Measurements from ENCODE around the gene TNFSF13. TPM values are rescaled to one million over a fixed set of nuclear protein-coding genes. Genes with fewer than 3 reads are reported as not detected.
A peak's percentile ranks its signal among the peaks of the same experiment; 100 is the strongest.

The TNFSF13 gene
- total RNA-seq, 3 donors from 2014 or later (not counting 1 experiment from before 2014, with no cell fraction given): 2.7 to 11.1 (median 2.7) TPM

GRCh38 chr17:7556627-7557026 is 1.9 kb upstream of the TNFSF13 start:
- H3K4me1 Mint-ChIP-seq: peaks cover 44 to 62% of the 10 kb centered on the region in 2 donors
- H3K36me3 Mint-ChIP-seq: no peaks in the 10 kb centered on the region
- peaks cover 2% of the 10 kb centered on the region for H3K36me3 ChIP-seq (ENCODE audit: control insufficient read depth, insufficient read depth, low read length)
- H3K4me3 ChIP-seq (ENCODE audit: low read length): no peak overlapping the region
- no peak for TF ChIP-seq CTCF (IDR thresholded peaks at IDR 0.05)
- no peaks in the 10 kb centered on the region for H3K27me3 ChIP-seq (ENCODE audit: control insufficient read depth, insufficient read depth, low read length)
- ATAC-seq (no peak), DNase-seq (no peak)
- no peaks in the 10 kb centered on the region for H3K9me3 ChIP-seq (ENCODE audit: control insufficient read depth, insufficient read depth, low read length)
- no peaks in the 10 kb centered on the region for H3K27me3 Mint-ChIP-seq (ENCODE audit: low read depth in 2 of 2)
- no peak overlapping the region for H3K27ac ChIP-seq (ENCODE audit: low read length)
- H3K4me3 Mint-ChIP-seq: no peak overlapping the region
- H3K4me1 ChIP-seq (ENCODE audit: control insufficient read depth, insufficient read depth, low read length): peaks cover 64% of the 10 kb centered on the region
- 95% methylated on average over 12 of the region's 12 CpGs for WGBS (ENCODE audit: insufficient coverage)
- intact Hi-C loops (cut with micrococcal nuclease): no loop called here
- no peak overlapping the region for H3K27ac Mint-ChIP-seq
- no peaks in the 10 kb centered on the region for H3K9me3 Mint-ChIP-seq

DNA sequence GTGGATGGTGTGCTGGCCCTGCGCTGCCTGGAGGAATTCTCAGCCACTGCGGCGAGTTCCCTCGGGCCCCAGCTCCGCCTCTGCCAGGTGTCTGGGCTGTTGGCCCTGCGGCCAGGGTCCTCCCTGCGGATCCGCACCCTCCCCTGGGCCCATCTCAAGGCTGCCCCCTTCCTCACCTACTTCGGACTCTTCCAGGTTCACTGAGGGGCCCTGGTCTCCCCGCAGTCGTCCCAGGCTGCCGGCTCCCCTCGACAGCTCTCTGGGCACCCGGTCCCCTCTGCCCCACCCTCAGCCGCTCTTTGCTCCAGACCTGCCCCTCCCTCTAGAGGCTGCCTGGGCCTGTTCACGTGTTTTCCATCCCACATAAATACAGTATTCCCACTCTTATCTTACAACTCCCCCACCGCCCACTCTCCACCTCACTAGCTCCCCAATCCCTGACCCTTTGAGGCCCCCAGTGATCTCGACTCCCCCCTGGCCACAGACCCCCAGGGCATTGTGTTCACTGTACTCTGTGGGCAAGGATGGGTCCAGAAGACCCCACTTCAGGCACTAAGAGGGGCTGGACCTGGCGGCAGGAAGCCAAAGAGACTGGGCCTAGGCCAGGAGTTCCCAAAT is 1.3 kb upstream of the TNFSF13 start:
- H3K4me1 ChIP-seq (ENCODE audit: control insufficient read depth, insufficient read depth, low read length): peaks cover 64% of the 10 kb centered on the region
- Mint-ChIP-seq H3K9me3 (no peaks in the 10 kb centered on the region), H3K36me3 (no peaks in the 10 kb centered on the region), H3K27ac (peak overlapping the region in 1 of 2 donors; percentile 33), H3K4me1 (peaks cover 39 to 58% of the 10 kb centered on the region in 2 donors), H3K27me3 (ENCODE audit: low read depth in 2 of 2) (no peaks in the 10 kb centered on the region), H3K4me3 (no peak overlapping the region)
- no peak for TF ChIP-seq CTCF (IDR thresholded peaks at IDR 0.05)
- DNase-seq: no peak
- H3K9me3 ChIP-seq (ENCODE audit: control insufficient read depth, insufficient read depth, low read length): no peaks in the 10 kb centered on the region
- no peak for ATAC-seq
- WGBS (ENCODE audit: insufficient coverage): 87% methylated on average over 19 of the region's 19 CpGs
- intact Hi-C loops (cut with micrococcal nuclease): no loop called here
- H3K27ac ChIP-seq (ENCODE audit: low read length): no peak overlapping the region
- no peaks in the 10 kb centered on the region for H3K27me3 ChIP-seq (ENCODE audit: control insufficient read depth, insufficient read depth, low read length)
- H3K36me3 ChIP-seq (ENCODE audit: control insufficient read depth, insufficient read depth, low read length): peaks cover 2% of the 10 kb centered on the region
- no peak overlapping the region for H3K4me3 ChIP-seq (ENCODE audit: low read length)

- TF ChIP-seq CTCF (IDR thresholded peaks at IDR 0.05): no peak
- Histone ChIP-seq H3K4me3 (ENCODE audit: low read length) (peak overlapping the region; percentile 33), H3K36me3 (ENCODE audit: control insufficient read depth, insufficient read depth, low read length) (peaks cover 2% of the 10 kb centered on the region), H3K27ac (ENCODE audit: low read length) (peak overlapping the region; percentile 67), H3K9me3 (ENCODE audit: control insufficient read depth, insufficient read depth, low read length) (no peaks in the 10 kb centered on the region), H3K4me1 (ENCODE audit: control insufficient read depth, insufficient read depth, low read length) (peaks cover 64% of the 10 kb centered on the region), H3K27me3 (ENCODE audit: control insufficient read depth, insufficient read depth, low read length) (no peaks in the 10 kb centered on the region)
- H3K36me3 Mint-ChIP-seq: no peaks in the 10 kb centered on the region
- DNase-seq: peak in 1 of 2 donors; percentile 28
- WGBS (ENCODE audit: insufficient coverage): 28% methylated on average over 21 of the region's 21 CpGs
- intact Hi-C loops (cut with micrococcal nuclease): loop anchor here (1.0 kb wide), 1 partner anchor 15 kb away; no protein-coding TSS in a partner anchor
- H3K4me1 Mint-ChIP-seq: peaks cover 37 to 58% of the 10 kb centered on the region in 2 donors
- H3K9me3 Mint-ChIP-seq: no peaks in the 10 kb centered on the region
- peak overlapping the region in 1 of 2 donors; percentile 75 for H3K27ac Mint-ChIP-seq
- no peaks in the 10 kb centered on the region for H3K27me3 Mint-ChIP-seq (ENCODE audit: low read depth in 2 of 2)
- H3K4me3 Mint-ChIP-seq: no peak overlapping the region
- no peak for ATAC-seq
Measured at GRCh38 chr17:7557775-7558543, 591 bp upstream of the TNFSF13 start.

All from natural killer cell (primary cell).